Activated gamma-delta T cell treated with Interleukin-2 at 50 U/mL for 16 hours (primary cell): ENCODE data around the gene PHLDB2.
A peak's percentile ranks its signal among the peaks of the same experiment; 100 is the strongest.

ENCODE experiments used
- DNase-seq: peaks from one replicate; pipeline ENCODE4 v3.0.0-alpha.2; 2020

Gene PHLDB2

GRCh38 chr3:111967651-111968274 lies 108.7 kb downstream of the PHLDB2 start:
- peak; percentile 84 for DNase-seq

- no peak for DNase-seq
Measured at GRCh38 chr3:111968319-111969054, 109.4 kb downstream of the PHLDB2 start.

GRCh38 chr3:111970376-111970775 lies 111.3 kb downstream of the PHLDB2 start:
- DNase-seq = no peak

- DNase-seq = no peak
Measured at GRCh38 chr3:111971533-111972130, 112.6 kb downstream of the PHLDB2 start.

- no peak for DNase-seq
Measured at GRCh38 chr3:111972891-111973290, 113.8 kb downstream of the PHLDB2 start.

- no peak for DNase-seq
Measured at GRCh38 chr3:111975131-111975530, 116.1 kb downstream of the PHLDB2 start.

GRCh38 chr3:111976254-111976653 lies 117.2 kb downstream of the PHLDB2 start:
- DNase-seq = no peak

- DNase-seq = peak; percentile 97
Measured at GRCh38 chr3:111978583-111979433, 119.7 kb downstream of the PHLDB2 start, which contains the start of gene ABHD10. Gene ABHD10, plus strand, starts transcription at chr3:111979026. Its CDS starts 36 bp downstream, at chr3:111979062.

- DNase-seq = no peak
Measured at GRCh38 chr3:111979434-111980038, 120.5 kb downstream of the PHLDB2 start.

- DNase-seq = no peak
Measured at GRCh38 chr3:111980716-111981456, 121.8 kb downstream of the PHLDB2 start.

GRCh38 chr3:111981457-111981763 lies 122.3 kb downstream of the PHLDB2 start:
- DNase-seq = no peak

- no peak for DNase-seq
Measured at GRCh38 chr3:111984636-111985298, 125.7 kb downstream of the PHLDB2 start.

- DNase-seq = no peak
Measured at GRCh38 chr3:111986800-111987199, 127.7 kb downstream of the PHLDB2 start.

- no peak for DNase-seq
Measured at GRCh38 chr3:111989061-111989678, 130.1 kb downstream of the PHLDB2 start.

GRCh38 chr3:111993038-111993437 lies 134.0 kb downstream of the PHLDB2 start:
- DNase-seq = no peak

- no peak for DNase-seq
Measured at GRCh38 chr3:111998636-111999483, 139.8 kb downstream of the PHLDB2 start, which contains the start of gene TAGLN3. Gene TAGLN3, plus strand, starts transcription at chr3:111998922. Its CDS starts 501 bp downstream, at chr3:111999423.

GRCh38 chr3:111999484-112000324 lies 140.6 kb downstream of the PHLDB2 start:
- DNase-seq = no peak

GRCh38 chr3:112000367-112000771 lies 141.3 kb downstream of the PHLDB2 start:
- no peak for DNase-seq

GRCh38 chr3:112000966-112001365 lies 141.9 kb downstream of the PHLDB2 start:
- no peak for DNase-seq
